GM12874 (cell line): ENCODE data around the gene SPACA4.

ENCODE experiments used
- CTCF ChIP-seq: IDR thresholded peaks from 2 replicates; pipeline ENCODE4 v1.5.1; 2011; ENCODE audit warnings: low read depth, mild to moderate bottlenecking, control low read depth, low read length, moderate library complexity; ENCODE audit not compliant: insufficient read depth

The SPACA4 gene

GRCh38 chr19:48634424-48635262, 28.1 kb downstream of the SPACA4 start:
- no peak for TF ChIP-seq CTCF

- TF ChIP-seq CTCF: no peak
Measured at GRCh38 chr19:48635263-48635965, 28.9 kb downstream of the SPACA4 start.

GRCh38 chr19:48635966-48636858, 29.7 kb downstream of the SPACA4 start:
- no peak for TF ChIP-seq CTCF

- peak; percentile 37 for TF ChIP-seq CTCF
Measured at GRCh38 chr19:48636859-48637448, 30.4 kb downstream of the SPACA4 start, which contains the start of gene DBP. Gene DBP, minus strand, starts transcription at chr19:48637379. Its CDS starts 385 bp downstream, at chr19:48636994.

- TF ChIP-seq CTCF: no peak
Measured at GRCh38 chr19:48637449-48637947, 31.0 kb downstream of the SPACA4 start.

- 0 out of 2 replicates have a peak, but pooled peaks have one; percentile 11 for TF ChIP-seq CTCF
Measured at GRCh38 chr19:48637948-48638830, 31.6 kb downstream of the SPACA4 start.
